Measurements from ENCODE around the gene HERPUD1.
"Not testable (repeated sequence)": the region's sequence is repeated elsewhere in the genome, so short reads cannot be mapped to it uniquely, and the experiment has no call there.

HERPUD1 gene

DNA sequence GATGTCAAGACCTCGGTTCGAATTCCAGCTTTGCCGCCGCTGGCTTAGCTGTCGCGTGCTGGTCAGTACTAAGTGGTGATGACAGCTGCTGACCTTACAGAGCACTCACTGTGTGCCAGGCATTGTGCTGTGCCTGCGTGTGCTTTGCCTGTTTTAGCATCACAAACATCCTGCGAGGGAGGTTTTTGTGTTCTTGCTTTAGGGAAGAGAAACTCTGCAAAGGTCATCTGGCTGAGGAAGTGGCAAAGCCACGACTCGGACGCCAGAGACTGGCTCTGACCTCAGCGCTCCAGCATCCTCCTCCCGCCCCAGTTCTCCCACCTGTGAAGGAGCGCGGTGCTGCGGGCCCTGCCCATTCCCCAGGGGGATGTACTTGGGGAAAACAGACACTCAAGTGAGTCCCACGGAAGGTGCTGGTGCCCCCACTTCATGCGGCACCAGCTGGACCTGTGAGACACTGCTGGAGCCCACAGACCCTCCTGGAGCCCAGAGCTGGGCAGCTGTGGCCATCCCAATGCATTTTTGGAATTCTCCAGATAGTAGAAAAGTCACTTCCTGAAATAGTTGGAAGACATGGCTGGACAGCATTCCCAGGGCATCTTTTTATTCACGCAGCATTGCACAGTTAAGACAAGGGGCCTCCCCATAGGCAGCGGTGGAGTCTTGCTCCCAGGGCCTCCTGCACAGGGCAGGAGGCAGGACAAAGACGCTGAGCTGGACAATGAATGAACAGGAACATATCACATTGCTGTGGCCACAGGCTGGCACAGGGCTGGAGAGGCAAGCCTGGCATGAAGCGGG lies 20.0 kb upstream of the HERPUD1 start:
- DNase-seq: no peak

DNA sequence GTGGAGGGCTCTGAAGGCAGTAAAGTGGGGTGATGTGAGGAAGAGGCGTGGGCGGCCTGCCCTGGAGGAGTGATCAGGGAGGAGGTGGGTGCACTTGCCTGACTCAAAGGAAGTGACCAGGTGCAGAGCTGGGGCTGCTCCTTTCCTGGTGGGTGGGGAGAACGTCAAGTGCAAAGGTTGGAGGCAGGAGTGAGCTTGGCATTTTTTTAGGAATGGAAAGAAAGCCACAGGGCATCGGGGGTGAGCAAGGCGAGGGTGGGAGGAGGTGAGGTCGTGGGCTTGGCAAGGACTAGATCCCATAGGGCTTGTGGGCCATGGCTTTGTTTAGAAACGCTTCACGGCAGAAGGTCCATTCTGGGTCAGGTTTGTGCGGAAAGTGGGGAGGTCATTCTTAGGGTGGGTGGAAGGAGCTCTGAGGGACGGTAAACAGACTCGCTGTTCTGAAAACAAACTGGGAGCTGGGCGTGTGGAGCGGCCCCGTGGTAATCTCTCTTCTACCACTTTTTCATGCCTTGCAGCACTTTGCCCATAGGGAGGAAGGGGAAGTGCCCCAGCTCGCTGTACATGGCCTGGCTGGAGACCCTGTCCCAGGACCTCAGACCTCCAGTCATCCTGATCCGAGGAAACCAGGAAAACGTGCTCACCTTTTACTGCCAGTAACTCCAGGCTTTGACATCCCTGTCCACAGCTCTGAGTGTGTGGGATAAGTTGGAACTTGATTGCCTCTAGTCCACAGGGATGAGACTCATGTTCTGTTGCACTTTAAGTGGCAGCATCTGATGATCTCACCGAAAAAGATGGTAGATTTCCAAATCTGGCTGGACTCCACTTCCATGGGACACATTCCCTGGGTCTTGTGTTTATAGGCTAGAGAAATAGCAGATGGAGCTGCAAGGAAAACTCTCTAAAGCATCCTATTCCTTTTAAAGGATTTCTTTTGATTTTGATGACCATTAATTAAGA lies 18.9 kb upstream of the HERPUD1 start:
- DNase-seq: no peak

DNA sequence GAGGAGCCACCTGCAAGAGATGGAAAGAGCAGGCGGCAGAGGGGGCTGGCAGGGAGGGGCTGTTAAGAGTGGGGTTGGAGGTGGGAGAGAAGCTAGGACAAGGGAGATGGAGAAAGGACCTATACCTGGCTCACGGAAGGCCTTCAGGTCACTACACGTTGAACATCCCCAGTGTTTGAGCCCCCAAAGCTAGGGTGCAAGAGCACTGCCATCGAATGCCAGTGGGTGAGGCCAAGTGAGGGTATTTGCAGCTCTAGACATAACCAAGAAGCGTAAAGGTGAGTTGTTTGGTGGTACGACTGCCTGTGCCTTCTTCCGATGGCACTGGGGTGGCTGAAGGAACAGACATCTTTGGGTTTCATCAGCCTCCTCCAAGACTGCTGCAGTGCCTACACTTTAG lies 17.0 kb upstream of the HERPUD1 start:
- DNase-seq: no peak

DNA sequence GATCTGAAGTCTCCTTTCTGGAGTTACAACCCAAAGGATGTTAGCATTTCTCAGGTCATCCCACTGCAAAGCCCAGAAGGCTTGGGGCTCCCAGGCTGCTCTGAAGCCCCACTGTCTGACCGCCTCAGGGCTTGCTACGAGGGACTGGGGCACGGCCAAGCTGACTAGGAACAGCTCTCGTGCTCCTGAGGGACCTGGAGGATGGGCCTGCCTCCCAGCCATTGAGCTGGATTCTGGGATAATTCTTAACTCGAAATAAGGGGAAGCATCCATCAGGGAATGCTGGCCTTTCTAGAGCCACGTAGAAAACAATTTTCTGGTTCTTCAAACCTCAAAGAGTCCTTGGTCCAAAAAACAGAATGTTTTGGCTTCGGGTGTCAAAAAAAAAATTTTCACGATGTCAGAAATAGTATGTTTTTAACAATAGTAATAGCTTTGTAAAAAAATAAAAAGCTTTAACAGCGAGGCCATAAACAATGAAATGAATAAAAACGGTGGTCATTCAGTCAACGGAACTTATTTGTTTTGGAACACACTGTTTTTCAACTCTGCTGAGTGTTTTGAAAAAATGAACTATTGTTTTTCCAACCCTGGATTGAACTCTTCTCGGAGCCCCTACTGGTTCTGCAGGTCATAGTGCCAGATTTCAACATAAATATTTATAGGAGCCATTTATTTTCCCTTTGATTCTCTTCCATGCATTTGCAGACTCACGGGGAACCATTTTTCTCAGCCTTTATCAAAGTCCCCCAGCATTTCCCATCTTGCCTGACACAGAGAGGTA lies 16.4 kb upstream of the HERPUD1 start:
- DNase-seq: no peak

DNA sequence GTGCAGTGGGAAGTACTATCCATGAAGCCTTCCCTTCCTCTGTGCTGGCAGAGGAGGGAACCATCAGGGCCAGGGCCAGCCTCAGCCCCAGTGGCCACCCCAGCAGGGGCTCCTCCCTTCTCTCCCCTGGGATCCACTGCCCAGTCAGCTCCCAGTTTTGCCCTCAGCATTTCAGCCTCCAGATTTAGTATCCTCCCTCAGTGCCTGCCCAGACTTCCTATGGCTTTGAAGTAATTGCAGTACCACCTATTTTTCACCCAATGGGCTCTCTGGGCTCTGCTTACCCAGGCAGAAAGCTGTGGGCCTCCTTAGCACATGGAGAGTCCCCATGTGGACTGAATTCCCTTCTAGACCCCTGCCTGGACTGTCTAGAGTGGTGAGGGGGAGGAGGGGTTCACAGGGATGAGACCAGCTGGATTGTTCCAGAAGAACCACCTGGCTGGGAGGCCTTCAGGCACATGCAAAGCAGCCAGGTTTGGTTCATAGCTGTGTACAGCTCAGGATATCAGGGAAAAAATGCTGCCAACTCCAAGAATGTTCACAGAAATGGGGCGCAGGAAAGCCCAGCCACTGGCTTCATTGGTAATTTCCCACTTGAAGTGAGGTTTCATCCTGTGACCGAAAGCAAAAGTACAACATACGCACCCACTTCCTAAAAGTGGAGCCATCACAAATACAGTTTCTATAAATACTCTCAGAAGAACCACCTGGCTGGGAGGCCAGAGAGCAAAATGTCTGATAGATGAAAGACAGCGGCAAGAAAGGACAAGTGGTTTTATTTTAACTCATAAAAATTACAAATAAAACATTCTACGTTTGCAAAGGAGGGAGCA lies 15.2 kb upstream of the HERPUD1 start:
- no peak for DNase-seq

DNA sequence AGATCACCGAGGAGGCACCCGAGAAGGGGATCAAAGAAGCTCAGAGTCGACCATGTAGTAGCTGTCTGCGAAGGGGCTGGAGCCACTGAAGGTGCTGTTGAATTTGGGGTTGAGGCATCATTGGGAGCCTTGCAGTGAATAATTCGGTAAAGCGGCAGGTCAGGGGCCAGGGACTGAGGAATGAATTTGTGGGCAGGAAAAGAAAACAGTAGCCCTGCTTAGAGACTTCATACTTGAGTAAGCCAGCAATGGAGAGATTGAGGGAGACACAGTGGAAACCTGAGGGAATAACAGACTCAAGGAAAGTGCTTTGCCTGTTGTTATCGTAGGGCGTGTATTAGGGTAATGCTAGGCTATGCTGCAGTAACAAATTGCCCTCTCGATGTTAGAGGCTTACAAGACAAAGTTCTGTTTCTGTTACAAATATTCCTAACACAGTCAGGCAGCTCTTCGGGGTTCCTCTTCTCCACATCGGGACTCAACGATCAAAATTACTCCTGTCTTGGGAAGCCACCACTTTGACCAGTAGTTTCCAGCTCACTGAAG lies 13.4 kb upstream of the HERPUD1 start:
- no peak for DNase-seq

DNA sequence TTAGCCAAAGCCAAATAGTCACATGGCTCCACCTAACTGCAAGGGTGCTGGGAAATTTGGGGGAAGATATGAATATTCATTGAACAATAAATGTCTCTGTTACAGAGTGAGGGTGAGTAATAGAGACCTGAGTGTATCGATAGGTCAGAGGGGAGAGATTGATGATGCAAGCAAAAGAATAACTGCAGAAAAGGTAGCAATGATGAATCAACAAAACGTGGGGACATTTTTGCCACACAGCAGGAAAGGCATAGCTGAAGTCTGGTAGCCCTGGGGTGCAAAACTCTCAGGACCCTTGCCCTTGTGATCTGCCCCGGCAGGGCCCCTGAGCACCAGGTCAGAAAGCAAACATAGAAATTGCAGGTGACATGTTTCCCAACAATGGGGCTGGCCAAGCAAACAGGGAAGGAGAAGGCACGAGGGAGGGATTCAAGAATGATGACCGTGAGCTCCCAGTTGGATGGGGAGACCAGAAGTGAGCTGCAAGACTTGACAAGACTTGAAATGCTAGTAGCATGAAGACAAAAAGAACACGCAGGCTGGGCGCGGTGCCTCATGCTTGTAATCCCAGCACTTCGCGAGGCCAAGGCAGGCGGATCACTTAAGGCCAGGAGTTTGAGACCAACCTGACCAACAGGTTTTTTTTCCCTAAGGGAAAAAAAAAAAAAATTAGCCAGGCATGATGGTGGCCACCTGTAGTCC lies 12.7 kb upstream of the HERPUD1 start:
- DNase-seq: no peak

DNA sequence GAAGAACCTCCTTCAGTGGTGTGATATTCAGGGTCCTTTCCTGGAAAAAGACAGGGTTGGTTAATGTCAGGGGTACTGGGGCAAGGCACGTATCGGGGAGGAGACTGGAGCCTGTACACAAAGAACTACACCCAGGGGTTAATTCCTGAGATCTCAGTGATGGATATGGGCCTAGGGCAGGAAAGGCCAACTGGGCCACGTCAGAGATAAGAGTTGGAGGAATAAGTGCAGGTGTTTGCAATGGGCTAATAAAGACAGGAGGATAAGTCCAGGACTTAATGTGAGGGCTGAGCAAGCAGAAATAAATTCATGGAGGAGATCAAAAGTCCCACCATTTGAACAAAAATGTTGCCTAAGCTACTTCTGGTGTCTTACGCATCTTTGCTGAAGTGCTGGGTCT lies 10.4 kb upstream of the HERPUD1 start:
- no peak for DNase-seq

DNA sequence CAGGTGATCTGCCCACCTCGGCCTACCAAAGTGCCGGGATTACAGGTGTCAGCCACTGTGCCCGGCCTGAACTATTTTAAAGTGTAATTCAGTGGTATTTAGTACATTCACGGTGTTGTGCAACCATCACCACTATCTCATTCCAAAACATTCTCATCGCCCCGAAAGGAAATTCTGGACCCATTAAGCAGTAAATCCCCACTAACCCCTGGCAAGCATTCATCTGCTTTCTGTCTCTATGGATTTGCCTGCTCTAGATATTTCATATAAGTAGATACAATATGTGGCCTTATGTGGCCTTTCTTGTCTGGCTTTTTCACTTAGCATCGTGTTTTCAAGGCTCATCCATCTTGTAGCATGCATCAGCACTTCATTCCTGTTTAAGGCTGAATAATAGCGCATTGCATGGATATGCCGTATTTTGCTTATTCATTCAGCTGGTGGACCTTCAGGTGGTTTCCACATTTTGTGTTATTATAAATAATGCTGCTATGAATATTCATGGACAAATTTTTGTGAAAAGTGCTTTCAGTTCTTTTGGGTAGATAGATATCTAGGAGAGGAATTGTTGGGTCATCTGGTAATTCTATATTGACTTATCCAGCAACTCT lies 8.4 kb upstream of the HERPUD1 start:
- no peak for DNase-seq

DNA sequence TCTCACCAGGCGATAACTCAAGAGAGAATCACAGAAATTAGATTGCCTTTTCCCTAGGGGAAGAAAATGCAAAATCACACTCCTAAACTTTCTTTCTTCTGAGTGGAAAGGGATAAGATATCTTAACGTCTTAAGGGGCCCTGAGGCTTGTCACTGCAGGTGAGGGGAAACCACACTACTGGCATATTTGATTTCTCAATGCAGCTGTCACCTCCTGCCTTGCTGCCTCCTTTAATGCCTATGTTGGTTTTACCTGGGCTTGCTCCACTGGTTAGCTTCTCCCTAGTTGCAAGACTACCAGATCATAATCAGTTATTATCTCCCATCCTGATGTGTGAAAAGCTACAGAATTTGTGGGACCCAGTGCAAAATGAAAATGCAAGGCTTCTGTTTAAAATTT lies 4.5 kb upstream of the HERPUD1 start:
- DNase-seq: no peak

DNA sequence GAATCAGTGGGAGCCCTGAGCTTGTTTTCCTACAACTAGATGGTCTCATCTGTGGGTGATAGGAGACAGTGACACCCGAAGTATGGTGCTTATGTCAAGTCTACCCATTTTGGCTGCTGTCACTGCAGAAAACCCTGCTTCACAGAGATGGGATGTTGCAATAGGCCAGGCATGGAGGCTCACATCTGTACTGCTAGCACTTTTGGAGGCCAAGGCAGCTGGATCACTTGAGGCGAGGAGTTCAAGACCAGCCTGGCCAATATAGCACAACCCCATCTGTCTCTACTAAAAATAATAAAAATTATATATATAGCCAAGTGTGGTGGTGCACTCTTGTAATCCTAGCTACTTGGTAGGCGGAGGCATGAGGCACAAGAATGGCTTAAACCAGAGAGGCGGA lies 2.3 kb upstream of the HERPUD1 start:
- DNase-seq: no peak

DNA sequence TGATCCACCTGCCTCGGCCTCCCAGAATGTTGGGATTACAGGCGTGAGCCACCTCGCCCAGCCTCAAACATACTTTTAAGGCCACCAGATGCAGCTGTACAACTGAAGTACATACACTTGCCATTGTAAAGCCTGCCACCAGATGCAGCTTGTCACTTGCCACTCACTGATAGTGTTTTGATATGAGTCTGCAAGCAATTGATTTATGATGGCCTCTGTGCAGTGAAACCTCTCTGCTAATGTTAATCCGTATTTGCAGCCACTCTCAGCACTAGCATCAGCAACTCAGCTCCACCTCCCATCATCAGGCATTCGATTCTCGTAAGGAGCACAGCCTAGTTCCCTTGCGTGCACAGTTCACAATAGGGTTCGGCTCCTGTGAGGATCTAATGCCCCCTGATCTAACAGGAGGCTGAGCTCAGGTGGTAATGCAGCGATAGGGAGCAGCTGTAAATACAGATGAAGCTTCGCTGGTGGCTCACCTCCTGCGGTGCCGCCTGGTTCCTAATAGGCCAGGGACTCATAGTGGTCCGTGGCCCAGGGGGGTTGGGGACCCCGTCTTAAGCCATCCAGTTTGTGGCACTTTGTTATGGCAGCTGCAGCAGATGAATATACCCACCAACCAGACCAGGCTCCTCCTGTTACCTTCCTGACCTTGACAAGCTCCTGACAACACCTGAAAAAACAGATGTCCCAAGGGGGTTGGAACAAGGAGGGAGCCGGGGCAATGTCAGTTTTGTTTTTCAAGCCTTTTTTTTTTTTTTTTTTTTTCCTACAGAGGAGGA lies 1.3 kb upstream of the HERPUD1 start:
- DNase-seq: no peak

DNA sequence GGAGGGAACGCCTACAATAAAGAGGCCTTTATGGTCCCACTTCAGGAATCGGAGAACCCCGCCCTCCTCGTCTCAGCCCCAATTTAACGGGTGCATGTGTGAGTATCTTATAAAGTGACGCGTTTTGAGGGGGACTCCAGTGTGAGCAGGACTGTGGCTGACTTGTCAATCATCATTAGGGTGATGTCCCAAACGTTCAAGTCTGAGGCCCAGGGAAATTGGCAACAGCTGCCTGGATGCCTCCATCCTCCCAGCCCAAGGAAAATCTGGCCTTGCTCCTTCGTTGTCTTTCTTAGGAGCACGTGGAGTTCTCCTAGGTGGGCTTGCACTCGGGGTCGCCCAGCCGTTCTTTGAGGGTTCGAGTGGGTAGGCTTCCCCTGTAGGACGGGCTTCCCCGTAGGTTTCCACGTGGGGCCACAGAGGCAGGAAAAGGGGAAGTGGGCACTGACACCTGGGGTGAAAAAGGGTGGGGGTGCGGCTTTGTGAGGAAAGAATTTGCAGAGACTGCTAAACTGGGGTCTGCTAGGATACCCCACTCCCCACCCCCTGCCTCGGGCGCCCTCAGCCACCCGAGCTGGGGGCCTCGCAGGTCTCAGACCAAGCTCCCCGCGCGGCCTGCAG lies 561 bp upstream of the HERPUD1 start:
- DNase-seq: no peak

DNA sequence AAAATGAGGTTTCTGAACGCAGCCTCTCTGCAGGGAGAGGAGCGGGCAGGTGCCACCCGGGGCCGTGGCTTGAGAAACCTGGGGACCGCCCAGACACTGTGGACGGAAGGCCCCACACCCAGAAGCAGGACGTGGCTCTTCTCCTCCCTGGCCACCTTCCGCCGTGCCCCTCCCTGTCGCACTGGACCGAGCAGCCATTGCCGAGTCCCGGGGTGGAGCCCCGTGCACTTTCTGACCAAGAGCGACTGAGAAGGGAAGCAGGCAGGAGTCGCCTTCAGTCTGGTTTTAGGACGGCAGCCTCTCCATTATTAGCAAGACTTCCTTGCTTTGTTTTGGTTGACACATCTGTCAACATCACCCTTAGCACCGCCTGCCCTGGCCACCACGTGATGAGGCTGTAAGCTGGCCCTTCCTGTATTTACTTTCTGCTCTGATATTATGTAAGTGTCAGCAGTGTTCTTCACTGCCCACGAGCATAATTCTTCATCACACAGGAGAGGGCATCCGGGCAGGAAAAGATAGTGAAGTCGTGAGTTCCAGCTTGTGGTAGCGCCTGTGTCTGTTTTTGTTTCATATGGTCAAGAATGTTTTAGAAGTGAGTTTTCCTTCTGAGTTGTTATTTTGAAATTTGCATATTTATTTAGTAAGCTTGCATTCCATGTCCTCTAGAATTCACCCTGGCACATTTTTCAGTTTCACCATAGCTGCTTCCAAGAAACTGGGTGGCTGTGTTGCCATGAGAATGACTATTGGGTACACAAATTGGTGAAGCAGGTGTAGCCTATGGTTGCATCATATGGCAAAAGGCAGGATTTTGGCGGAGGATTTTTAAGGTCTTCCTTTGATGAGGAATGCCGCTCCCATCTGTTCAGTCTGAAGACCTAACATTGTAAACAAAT lies 1.0 kb downstream of the HERPUD1 start:
- peak; percentile 24 for DNase-seq

DNA sequence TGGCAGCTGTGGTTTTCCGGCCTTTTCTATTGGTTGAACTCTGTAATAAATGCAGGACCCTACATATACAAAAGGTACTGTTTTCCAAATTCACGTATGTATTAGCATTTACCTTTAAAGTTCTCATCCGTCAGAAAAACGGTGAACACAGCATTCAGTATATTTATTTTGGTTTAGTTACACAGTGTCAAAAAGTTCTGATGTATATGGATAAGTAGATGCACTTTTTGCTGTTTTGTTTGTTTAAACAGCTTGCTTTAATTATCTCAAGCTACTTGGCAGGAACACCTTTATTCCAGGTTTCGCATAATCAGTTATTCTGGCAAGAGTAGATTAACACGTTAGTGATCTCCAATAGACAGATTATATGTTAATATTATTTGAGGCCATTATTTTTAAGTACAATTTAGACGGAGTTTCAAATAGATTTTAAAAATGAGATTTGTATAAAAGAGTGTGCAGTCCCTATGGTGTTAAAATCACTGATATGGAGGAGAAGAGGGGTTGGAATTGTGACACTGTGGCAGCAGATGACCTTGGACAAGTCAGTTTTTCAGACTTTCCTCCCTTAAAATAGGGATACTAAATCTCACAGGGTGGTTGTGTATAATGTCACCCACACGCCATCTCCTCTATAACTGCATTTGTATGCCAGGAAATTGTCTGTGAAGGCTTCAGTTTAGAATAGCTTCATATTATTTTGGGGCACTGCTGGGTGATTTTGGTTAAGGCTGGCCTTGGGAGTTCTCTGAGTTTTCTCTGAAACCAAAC lies 2.1 kb downstream of the HERPUD1 start:
- no peak for DNase-seq

DNA sequence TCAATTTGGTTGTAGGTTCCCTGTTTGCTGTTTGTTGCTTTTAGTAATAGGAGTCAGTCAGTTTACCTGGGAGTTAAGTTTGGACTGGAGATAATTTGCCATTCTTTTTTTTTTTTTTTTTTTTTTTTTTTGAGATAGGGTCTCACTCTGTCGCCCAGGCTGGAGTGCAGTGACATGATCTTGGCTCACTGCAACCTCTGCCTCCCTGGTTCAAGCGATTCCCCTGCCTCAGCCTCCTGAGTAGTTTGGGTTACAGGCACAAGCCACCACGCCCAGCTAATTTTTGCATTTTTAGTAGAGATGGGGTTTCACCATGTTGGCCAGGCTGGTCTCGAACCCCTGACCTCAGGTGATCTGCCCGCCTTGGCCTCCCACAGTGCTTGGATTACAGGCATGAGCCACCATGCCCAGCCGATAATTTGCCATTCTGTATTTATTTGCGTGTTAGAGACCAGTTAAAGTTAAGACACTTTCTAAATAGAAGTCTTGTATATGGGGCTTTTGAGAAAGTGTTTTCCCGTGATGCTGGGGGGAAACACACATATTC lies 2.7 kb downstream of the HERPUD1 start:
- not testable (repeated sequence) for DNase-seq

DNA sequence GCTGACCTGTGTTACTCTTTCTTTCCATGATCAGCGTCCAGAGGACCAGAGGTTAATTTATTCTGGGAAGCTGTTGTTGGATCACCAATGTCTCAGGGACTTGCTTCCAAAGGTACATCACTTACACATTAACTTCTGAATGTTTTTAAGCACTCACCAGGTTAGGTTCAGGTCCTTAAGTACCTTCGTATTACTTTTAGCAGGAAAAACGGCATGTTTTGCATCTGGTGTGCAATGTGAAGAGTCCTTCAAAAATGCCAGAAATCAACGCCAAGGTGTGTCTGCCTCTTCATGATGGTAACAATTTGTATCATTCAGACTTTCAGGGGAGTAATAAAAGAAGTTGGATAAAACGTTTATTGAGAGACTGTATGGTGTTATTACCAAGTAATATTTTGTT lies 3.3 kb downstream of the HERPUD1 start:
- DNase-seq: no peak
